ENCODE measurements around the gene PMEPA1. TPM values are rescaled to one million over a fixed set of nuclear protein-coding genes. Genes with fewer than 3 reads are reported as not detected.

The PMEPA1 gene
- total and polyA plus RNA-seq, 2 donors (not counting 3 experiments of a cell fraction or from before 2014, with no cell fraction given) = 31.6 to 33.2 TPM

DNA sequence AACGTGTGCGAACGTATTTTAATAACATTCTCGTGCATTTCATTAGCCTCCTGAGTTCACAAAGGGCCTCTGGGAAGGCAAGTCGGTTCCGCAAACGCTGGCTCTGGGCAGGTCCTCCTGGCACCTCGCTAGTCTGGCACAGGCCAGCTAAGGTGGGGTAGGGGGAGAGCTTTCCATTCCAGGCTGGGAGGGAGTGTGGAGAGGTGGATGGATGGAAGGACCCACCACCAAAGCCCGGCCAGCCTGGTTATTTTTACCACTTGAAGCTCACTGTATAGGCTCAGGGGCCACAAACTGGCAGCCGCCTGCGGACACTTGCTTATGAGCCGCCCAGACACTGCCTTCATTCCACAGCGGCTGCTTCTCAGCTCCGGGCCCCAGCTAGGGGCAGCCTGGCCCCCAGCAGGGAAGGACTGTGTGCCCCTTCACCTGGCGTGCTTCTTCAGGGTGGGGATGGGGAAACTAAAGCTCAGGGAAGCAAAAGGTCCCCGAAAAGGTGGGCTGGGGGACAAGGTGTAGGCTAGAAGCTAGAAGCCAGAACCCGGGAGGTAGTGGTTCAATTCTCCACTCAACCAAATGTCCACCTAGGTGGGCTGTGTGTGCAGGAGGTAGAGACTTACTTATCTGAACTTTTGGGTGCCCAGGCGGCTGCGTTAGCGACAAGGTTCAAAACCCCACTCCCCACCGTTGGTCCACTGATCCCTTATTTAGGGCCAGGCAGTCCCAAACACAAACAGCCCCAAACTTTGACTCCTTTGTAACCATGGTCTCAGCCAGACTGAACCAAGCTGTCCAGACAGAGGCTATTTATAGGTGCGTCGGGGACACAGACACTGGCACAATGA lies 1.7 kb downstream of the PMEPA1 start:
- intact Hi-C loops (cut with micrococcal nuclease) = no loop called here
- no peaks in the 10 kb centered on the region for H3K9me3 ChIP-seq (replicated peaks; ENCODE audit: control insufficient read depth, insufficient read depth, low read length)
- peak overlapping the region; percentile 74 for H3K4me2 ChIP-seq (ENCODE audit: insufficient read depth, low read length)
- no peaks in the 10 kb centered on the region for H4K20me1 ChIP-seq (replicated peaks; ENCODE audit: control insufficient read depth, extremely low read depth, insufficient read depth, low read length)
- peak overlapping the region; percentile 79 to 88 (median 81) for H3K4me3 ChIP-seq (replicated peaks in 1 of 3; ENCODE audit: insufficient read depth in 1 of 3, low read depth in 1 of 3, low read length in 3 of 3)
- TF ChIP-seq JUN (IDR thresholded peaks at IDR 0.05; ENCODE audit: borderline replicate concordance, insufficient read depth, insufficient read length, low read depth) (no peak), GATA2 (IDR thresholded peaks at IDR 0.05; ENCODE audit: insufficient read depth, insufficient read length, low read depth, low read length) (no peak), FOS (IDR thresholded peaks at IDR 0.05; ENCODE audit: borderline replicate concordance, insufficient read depth, low read length) (no peak), EZH2 (IDR thresholded peaks at IDR 0.05; ENCODE audit: borderline replicate concordance, low read depth, low read length, severe bottlenecking) (no peak), POLR2AphosphoS5 (IDR thresholded peaks at IDR 0.05; ENCODE audit: insufficient read depth, low read depth, low read length) (no peak), POLR2A (IDR thresholded peaks at IDR 0.05; ENCODE audit: low read depth, low read length) (no peak)
- TF ChIP-seq, protein P1, sequence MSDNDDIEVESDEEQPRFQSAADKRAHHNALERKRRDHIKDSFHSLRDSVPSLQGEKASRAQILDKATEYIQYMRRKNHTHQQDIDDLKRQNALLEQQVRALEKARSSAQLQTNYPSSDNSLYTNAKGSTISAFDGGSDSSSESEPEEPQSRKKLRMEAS (IDR thresholded peaks at IDR 0.05; ENCODE audit: insufficient read depth, insufficient read length) = no peak
- DNase-seq (ENCODE audit: low read depth, low spot score) = peak; percentile 23
- H3K4me1 ChIP-seq (ENCODE audit: control insufficient read depth, extremely low read depth, insufficient read depth, low read length) = peaks cover 14% of the 10 kb centered on the region
- no TSS peak for BruUV-seq (replicated peaks)
- no peaks in the 10 kb centered on the region for H3K36me3 ChIP-seq (ENCODE audit: control insufficient read depth in 2 of 2, extremely low read depth in 1 of 2, insufficient read depth in 2 of 2, low read length in 2 of 2)
- no peaks in the 10 kb centered on the region for H3K9me1 ChIP-seq (replicated peaks; ENCODE audit: control insufficient read depth, extremely low read depth, insufficient read depth, low read length)
- no peaks in the 10 kb centered on the region for H3K27me3 ChIP-seq (ENCODE audit: control insufficient read depth in 2 of 2, insufficient read depth in 2 of 2, low read length in 2 of 2)
- ChIA-PET POLR2A (no interaction called here), CTCF (interaction anchor here (0.7 to 1.3 kb wide), 5 partner anchors 10 to 472 kb away, joined by 3 to 5 read pairs (median 5); no protein-coding TSS in a partner anchor)
- H2AFZ ChIP-seq (ENCODE audit: low read depth, low read length) = no peak overlapping the region
- peak overlapping the region; percentile 94 for H3K9ac ChIP-seq (replicated peaks; ENCODE audit: extremely low read depth, insufficient read depth, low read length)
- dilution Hi-C loops (cut with MboI; ENCODE audit: extremely low pct_ligation_motif_present, low sequenced_read_pairs) = no loop called here
- FAIRE-seq = peak; percentile 38
- H3K79me2 ChIP-seq (ENCODE audit: control insufficient read depth, insufficient read depth, low read length) = peaks cover 51% of the 10 kb centered on the region
- H3K27ac ChIP-seq (ENCODE audit: insufficient read depth, low read depth, low read length) = peak overlapping the region; percentile 78

Measured in endothelial cell of umbilical vein (primary cell).